Memory B cell (primary cell): ENCODE measurements around the gene GPR101.

Experiments
- ATAC-seq: fragments of 150-1000 bp; cut with Tn5 transposase; 2 replicates; pipeline ENCODE4 v1.10.0; 2021; ENCODE audit warnings: low read depth, mild to moderate bottlenecking, moderate library complexity
- DNase-seq, 2 donors: peaks; one replicate each; pipeline ENCODE4 v3.0.0; 2022; ENCODE audit warnings: low spot score in 2 of 2
- H3K27ac Mint-ChIP-seq: one replicate; pipeline ENCODE4 v1.8.0; 2022; ENCODE audit warnings: mild to moderate bottlenecking, moderate library complexity, mixed read lengths
- H3K27me3 Mint-ChIP-seq: one replicate; pipeline ENCODE4 v1.8.0; 2022; ENCODE audit warnings: mixed read lengths
- H3K36me3 Mint-ChIP-seq: one replicate; pipeline ENCODE4 v1.8.0; 2022; ENCODE audit warnings: mild to moderate bottlenecking, mixed read lengths
- H3K4me1 Mint-ChIP-seq: one replicate; pipeline ENCODE4 v1.8.0; 2022; ENCODE audit warnings: mixed read lengths
- H3K4me3 Mint-ChIP-seq: one replicate; pipeline ENCODE4 v1.8.0; 2022; ENCODE audit warnings: mild to moderate bottlenecking, moderate library complexity, mixed read lengths
- H3K9me3 Mint-ChIP-seq: one replicate; pipeline ENCODE4 v1.8.0; 2022; ENCODE audit warnings: mixed read lengths

GPR101 gene, protein sequence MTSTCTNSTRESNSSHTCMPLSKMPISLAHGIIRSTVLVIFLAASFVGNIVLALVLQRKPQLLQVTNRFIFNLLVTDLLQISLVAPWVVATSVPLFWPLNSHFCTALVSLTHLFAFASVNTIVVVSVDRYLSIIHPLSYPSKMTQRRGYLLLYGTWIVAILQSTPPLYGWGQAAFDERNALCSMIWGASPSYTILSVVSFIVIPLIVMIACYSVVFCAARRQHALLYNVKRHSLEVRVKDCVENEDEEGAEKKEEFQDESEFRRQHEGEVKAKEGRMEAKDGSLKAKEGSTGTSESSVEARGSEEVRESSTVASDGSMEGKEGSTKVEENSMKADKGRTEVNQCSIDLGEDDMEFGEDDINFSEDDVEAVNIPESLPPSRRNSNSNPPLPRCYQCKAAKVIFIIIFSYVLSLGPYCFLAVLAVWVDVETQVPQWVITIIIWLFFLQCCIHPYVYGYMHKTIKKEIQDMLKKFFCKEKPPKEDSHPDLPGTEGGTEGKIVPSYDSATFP

DNA sequence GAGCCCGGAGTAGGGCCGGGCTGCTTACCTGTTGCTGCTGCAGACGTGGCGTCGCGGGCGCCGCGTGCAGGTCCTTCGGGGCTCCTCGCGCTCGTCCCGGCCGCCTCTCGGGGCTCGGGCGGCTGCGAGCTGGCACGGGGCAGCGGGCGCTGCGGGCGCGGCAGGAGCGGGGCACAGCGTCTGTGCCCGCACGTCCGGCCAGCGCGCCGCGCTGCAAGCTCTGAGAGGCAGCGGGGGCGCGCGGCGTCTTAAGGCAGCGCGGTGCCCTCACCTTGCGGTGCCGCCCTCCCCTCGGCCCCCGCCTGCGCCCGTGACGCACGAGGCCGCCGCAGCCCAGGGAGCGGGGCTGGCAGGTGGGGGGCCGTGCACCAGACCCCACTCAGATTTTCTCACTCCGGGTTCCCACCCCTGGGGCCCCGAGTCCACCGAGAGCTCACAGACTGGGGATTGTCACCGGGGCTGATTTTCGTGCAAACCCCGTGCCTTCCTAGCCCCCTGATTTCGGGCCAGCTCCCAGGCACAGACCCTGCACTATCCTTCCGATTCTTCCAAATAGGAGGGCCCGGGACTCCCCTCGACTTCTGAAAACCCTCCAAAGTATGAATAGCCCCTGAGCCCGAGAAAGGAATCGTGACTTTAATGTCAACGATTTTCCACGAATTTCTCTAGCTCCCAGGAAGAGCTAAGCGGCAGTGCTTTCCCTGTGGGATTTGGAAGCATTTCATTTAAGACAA is at the start of gene GPR101:
Gene GPR101 (minus strand): TSS at position 222 of the 734 bp plus-strand sequence. CDS start 2,321 bp downstream, outside the sequence.
- peaks cover 6% of the 10 kb centered on the region for H3K4me1 Mint-ChIP-seq
- no peak for ATAC-seq
- peaks cover 14% of the 10 kb centered on the region for H3K27me3 Mint-ChIP-seq

GRCh38 chrX:137081239-137081638 is 47.4 kb upstream of the GPR101 start:
- Mint-ChIP-seq H3K36me3 (no peaks in the 10 kb centered on the region), H3K27me3 (peaks cover 7% of the 10 kb centered on the region), H3K27ac (no peak overlapping the region), H3K4me1 (no peaks in the 10 kb centered on the region), H3K4me3 (no peak overlapping the region), H3K9me3 (no peaks in the 10 kb centered on the region)
- ATAC-seq (no peak), DNase-seq (no peak)

More for the DNA sequence above, at the start of gene GPR101:
- Mint-ChIP-seq H3K27ac (no peak within 1 kb of the TSS), H3K36me3 (no peaks in the 10 kb centered on the region), H3K9me3 (no peaks in the 10 kb centered on the region), H3K4me3 (peak within 1 kb of the TSS; percentile 22)
- peak in 1 of 2 donors; percentile 11 for DNase-seq

DNA sequence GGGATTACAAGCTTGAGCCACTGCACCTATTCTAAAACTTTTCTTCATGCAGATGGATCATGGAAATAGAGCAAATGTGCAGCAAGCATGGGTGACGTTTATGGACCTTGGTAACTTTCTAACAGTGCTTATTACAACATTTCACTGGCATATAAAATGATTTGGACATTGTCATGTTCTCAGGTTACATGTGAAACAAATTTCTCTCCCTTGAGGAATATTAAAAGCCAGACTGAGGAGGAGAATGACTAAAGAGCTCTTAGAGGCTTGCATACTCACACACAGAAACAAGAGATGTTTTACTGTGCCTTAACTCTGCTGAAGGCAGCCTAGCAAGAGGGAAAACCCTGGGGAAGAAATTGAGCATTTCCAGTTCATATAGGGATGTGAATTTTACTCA is 38.6 kb upstream of the GPR101 start:
- no peaks in the 10 kb centered on the region for H3K9me3 Mint-ChIP-seq
- H3K4me1 Mint-ChIP-seq = no peaks in the 10 kb centered on the region
- no peaks in the 10 kb centered on the region for H3K36me3 Mint-ChIP-seq
- H3K27ac Mint-ChIP-seq = no peak overlapping the region
- no peak for DNase-seq
- no peaks in the 10 kb centered on the region for H3K27me3 Mint-ChIP-seq
- ATAC-seq = no peak
- no peak overlapping the region for H3K4me3 Mint-ChIP-seq

- ATAC-seq (no peak), DNase-seq (no peak)
- H3K27ac Mint-ChIP-seq = no peak overlapping the region
- H3K9me3 Mint-ChIP-seq = no peaks in the 10 kb centered on the region
- no peaks in the 10 kb centered on the region for H3K36me3 Mint-ChIP-seq
- H3K4me1 Mint-ChIP-seq = no peaks in the 10 kb centered on the region
- H3K4me3 Mint-ChIP-seq = no peak overlapping the region
- H3K27me3 Mint-ChIP-seq = no peaks in the 10 kb centered on the region
Observed at GRCh38 chrX:137071596-137071995, 37.8 kb upstream of the GPR101 start.

- no peaks in the 10 kb centered on the region for H3K27me3 Mint-ChIP-seq
- ATAC-seq (no peak), DNase-seq (no peak)
- H3K36me3 Mint-ChIP-seq = no peaks in the 10 kb centered on the region
- H3K27ac Mint-ChIP-seq = no peak overlapping the region
- H3K4me3 Mint-ChIP-seq = no peak overlapping the region
- H3K4me1 Mint-ChIP-seq = no peaks in the 10 kb centered on the region
- H3K9me3 Mint-ChIP-seq = no peaks in the 10 kb centered on the region
Observed at GRCh38 chrX:137067147-137067546, 33.4 kb upstream of the GPR101 start.

DNA sequence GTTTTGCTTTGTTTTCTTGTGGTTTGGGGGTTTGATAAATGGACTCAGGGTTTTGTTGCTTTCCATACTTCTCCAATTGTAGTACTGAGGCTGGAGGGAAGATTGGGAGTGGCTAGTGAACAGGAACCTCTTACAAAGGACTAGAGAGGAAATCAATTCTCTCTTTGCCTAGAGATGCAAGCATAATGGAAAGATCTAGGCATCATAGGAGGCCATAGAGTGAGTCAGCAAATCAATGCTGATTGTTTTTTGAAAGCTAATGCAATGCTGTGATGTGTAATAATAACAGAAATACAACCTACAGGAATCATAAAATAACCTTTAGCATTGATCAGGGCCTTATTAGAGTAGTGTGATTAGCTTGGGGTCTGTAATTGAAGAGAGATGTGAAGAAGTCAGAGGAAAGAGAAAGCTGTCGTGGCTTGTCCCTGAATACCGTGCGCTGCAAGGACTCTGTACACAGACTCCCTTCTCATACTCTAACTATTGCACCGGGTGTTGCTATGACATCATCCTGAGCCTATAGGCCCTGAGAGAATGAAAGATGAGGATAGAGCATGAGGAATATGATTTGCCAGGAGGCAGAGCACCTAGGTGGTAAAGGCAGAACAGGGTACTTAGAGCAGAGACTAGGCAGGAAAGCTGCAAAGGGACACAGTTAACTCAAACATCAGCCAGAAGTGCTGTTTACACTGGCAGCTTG is 29.3 kb upstream of the GPR101 start:
- no peak for DNase-seq
- H3K27ac Mint-ChIP-seq = no peak overlapping the region
- no peaks in the 10 kb centered on the region for H3K4me1 Mint-ChIP-seq
- no peak overlapping the region for H3K4me3 Mint-ChIP-seq
- no peaks in the 10 kb centered on the region for H3K9me3 Mint-ChIP-seq
- H3K36me3 Mint-ChIP-seq = no peaks in the 10 kb centered on the region
- no peaks in the 10 kb centered on the region for H3K27me3 Mint-ChIP-seq
- no peak for ATAC-seq

DNA sequence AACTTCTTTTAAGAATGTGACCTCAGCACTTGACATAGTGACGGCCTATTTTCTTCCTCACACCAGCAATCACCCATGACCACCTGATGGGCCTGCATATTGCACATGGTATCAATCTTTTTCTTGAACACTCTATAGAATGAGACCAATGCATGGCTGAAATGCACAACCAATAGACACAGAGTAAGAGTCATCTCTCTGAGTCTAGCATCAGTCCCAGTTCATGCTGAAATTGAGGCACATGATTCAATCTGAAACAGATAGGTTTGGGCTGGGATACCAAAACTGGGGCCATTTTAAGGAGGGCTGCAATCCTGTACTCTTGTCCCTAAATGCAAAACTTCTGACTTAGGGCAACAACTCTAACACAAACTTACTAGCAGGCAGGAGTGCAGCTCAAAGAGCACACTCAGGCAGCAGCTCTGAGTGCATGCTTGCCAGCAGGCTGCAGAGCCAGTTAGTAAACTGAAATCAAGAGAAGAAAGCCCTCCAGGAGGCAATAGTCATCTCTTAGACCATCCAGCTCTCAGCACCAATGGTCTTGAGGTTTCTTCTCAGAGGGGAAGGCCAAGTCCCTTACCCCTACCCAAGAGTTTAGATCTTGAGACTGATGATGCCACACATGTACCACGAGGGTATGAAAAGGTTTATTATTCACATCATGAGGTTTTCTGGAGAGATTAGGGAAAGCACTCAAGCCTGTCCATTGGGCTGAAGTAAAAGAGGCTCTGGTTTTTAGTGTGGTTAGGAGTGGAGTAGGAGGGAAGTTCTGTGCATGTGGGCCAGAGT is 24.7 kb upstream of the GPR101 start:
- Mint-ChIP-seq H3K9me3 (no peaks in the 10 kb centered on the region), H3K36me3 (no peaks in the 10 kb centered on the region), H3K4me3 (no peak overlapping the region), H3K4me1 (no peaks in the 10 kb centered on the region), H3K27ac (no peak overlapping the region), H3K27me3 (peaks cover 11% of the 10 kb centered on the region)
- no peak for DNase-seq
- no peak for ATAC-seq

GRCh38 chrX:137052643-137053235 is 18.9 kb upstream of the GPR101 start:
- Mint-ChIP-seq H3K27ac (no peak overlapping the region), H3K27me3 (peaks cover 19% of the 10 kb centered on the region), H3K36me3 (no peaks in the 10 kb centered on the region), H3K4me3 (peak overlapping the region; percentile 84), H3K4me1 (peaks cover 8% of the 10 kb centered on the region), H3K9me3 (no peaks in the 10 kb centered on the region)
- ATAC-seq = peak; percentile 16
- DNase-seq = no peak

DNA sequence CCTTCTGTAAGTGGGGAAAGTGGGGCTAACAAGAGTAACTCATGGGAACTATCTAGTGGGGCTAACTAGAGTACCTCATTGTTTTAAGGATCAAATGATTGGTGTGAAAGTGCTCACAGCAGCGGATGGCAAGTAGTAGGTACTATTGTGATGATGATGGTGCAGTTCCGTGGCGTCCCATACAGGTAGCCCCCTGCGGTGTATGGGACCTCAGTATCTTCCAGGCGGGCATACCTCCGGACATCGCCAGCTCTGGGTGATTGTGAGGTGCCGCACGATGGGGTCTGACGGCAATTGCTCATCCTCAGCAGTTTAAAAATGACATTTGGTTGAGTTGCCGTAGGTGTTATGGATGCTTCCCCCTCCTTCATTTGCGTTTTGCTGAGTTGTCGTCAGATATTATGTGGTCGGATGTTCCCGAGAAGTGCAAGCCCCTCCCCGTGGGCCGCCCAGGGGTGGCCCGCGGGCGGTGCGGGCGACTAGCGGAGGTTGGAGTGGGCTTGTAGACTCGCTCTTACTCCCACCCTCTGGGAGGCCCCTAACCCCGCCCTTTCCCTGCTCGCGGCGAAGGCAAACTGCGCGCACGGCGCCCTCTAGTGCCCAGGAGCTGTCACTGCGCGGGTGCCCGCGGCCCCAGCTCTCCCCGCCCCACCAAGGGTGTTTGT is 18.3 kb upstream of the GPR101 start:
- H3K36me3 Mint-ChIP-seq = no peaks in the 10 kb centered on the region
- DNase-seq (peak; percentile 64 to 77), ATAC-seq (peak; percentile 87)
- H3K9me3 Mint-ChIP-seq = no peaks in the 10 kb centered on the region
- H3K4me3 Mint-ChIP-seq = peak overlapping the region; percentile 84
- H3K27ac Mint-ChIP-seq = no peak overlapping the region
- peaks cover 8% of the 10 kb centered on the region for H3K4me1 Mint-ChIP-seq
- H3K27me3 Mint-ChIP-seq = peaks cover 19% of the 10 kb centered on the region

- no peak for DNase-seq
- Mint-ChIP-seq H3K9me3 (no peaks in the 10 kb centered on the region), H3K36me3 (no peaks in the 10 kb centered on the region), H3K4me1 (no peaks in the 10 kb centered on the region), H3K27ac (no peak overlapping the region), H3K27me3 (peaks cover 6% of the 10 kb centered on the region), H3K4me3 (no peak overlapping the region)
- no peak for ATAC-seq
Observed at GRCh38 chrX:137044893-137045292, 11.1 kb upstream of the GPR101 start.

DNA sequence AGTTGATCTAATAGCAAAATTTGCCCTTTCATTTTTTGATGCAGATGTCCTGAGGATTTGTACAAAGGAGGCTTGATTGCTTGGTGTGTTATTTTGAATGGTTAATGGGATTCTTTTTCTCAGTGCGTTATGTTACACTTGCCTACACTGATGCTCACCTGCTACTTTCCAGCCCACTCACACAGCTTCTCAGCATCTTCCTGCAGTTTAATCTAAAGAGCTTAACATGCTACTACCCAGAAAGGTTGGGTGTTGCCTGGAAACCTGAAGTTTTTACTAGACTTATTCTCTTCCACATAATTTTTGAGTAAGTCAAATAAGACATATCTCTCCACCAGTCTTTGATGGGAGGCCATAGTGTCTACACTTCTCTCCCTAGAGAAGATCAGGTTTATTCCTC is 9.9 kb upstream of the GPR101 start:
- Mint-ChIP-seq H3K27ac (no peak overlapping the region), H3K27me3 (peaks cover 4% of the 10 kb centered on the region), H3K4me3 (no peak overlapping the region), H3K36me3 (no peaks in the 10 kb centered on the region), H3K9me3 (no peaks in the 10 kb centered on the region), H3K4me1 (peaks cover 4% of the 10 kb centered on the region)
- no peak for ATAC-seq
- no peak for DNase-seq

- H3K4me1 Mint-ChIP-seq = peaks cover 4% of the 10 kb centered on the region
- H3K4me3 Mint-ChIP-seq = no peak overlapping the region
- no peak overlapping the region for H3K27ac Mint-ChIP-seq
- peaks cover 4% of the 10 kb centered on the region for H3K27me3 Mint-ChIP-seq
- ATAC-seq = no peak
- H3K9me3 Mint-ChIP-seq = no peaks in the 10 kb centered on the region
- no peak for DNase-seq
- H3K36me3 Mint-ChIP-seq = no peaks in the 10 kb centered on the region
Observed at GRCh38 chrX:137041329-137041728, 7.5 kb upstream of the GPR101 start.
